ENCODE measurements around the gene TMEM95. TPM values are rescaled to one million over a fixed set of nuclear protein-coding genes. Genes with fewer than 3 reads are reported as not detected.

Gene TMEM95
- total and polyA plus RNA-seq, 4 donors, result not detected

- Histone ChIP-seq H3K36me3 (ENCODE audit: control insufficient read depth in 4 of 4, insufficient read depth in 3 of 4, low read depth in 1 of 4, low read length in 3 of 4) (peaks cover 6 to 57% (median 24%) of the 10 kb centered on the region in 4 donors), H3K9me3 (ENCODE audit: control insufficient read depth in 4 of 4, low read length in 3 of 4) (no peaks in the 10 kb centered on the region), H3K4me3 (ENCODE audit: low read depth in 1 of 3, low read length in 3 of 3) (no peak overlapping the region), H3K27me3 (ENCODE audit: control insufficient read depth in 4 of 4, insufficient read depth in 4 of 4, low read length in 3 of 4) (no peaks in the 10 kb centered on the region), H3K9ac (ENCODE audit: low read depth in 1 of 2, low read length in 2 of 2) (no peak overlapping the region), H3K4me1 (ENCODE audit: control insufficient read depth in 4 of 4, insufficient read depth in 4 of 4, low read length in 3 of 4) (peaks cover 7 to 19% (median 13%) of the 10 kb centered on the region in 4 donors), H3K27ac (ENCODE audit: low read depth in 1 of 2, low read length in 2 of 2) (no peak overlapping the region)
- TF ChIP-seq FOXA1 (IDR thresholded peaks at IDR 0.05) (no peak), YY1 (IDR thresholded peaks at IDR 0.05) (no peak), MAX (IDR thresholded peaks at IDR 0.05) (no peak), JUND (IDR thresholded peaks at IDR 0.05) (no peak), HNF4A (conservative IDR thresholded peaks at IDR 0.05) (no peak), HNF4G (IDR thresholded peaks at IDR 0.05) (no peak), TAF1 (conservative IDR thresholded peaks at IDR 0.05) (no peak), GABPA (IDR thresholded peaks at IDR 0.05 in 1 of 2, conservative IDR thresholded peaks at IDR 0.05 in 1 of 2) (no peak), NR2F2 (IDR thresholded peaks at IDR 0.05) (no peak), REST (IDR thresholded peaks at IDR 0.05) (no peak), EGR1 (IDR thresholded peaks at IDR 0.05; ENCODE audit: low read depth in 2 of 2) (no peak)
- TF ChIP-seq, protein P1, sequence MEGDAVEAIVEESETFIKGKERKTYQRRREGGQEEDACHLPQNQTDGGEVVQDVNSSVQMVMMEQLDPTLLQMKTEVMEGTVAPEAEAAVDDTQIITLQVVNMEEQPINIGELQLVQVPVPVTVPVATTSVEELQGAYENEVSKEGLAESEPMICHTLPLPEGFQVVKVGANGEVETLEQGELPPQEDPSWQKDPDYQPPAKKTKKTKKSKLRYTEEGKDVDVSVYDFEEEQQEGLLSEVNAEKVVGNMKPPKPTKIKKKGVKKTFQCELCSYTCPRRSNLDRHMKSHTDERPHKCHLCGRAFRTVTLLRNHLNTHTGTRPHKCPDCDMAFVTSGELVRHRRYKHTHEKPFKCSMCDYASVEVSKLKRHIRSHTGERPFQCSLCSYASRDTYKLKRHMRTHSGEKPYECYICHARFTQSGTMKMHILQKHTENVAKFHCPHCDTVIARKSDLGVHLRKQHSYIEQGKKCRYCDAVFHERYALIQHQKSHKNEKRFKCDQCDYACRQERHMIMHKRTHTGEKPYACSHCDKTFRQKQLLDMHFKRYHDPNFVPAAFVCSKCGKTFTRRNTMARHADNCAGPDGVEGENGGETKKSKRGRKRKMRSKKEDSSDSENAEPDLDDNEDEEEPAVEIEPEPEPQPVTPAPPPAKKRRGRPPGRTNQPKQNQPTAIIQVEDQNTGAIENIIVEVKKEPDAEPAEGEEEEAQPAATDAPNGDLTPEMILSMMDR (IDR thresholded peaks at IDR 0.05; ENCODE audit: low read depth, low read length, missing input control), result no peak
- 95% methylated on average over 19 of the region's 19 CpGs for WGBS
- DNase-seq (ENCODE audit: low spot score), result no peak
These were observed 29.9 kb upstream of the TMEM95 start for GRCh38 chr17:7325031-7325528.

- peaks cover 6 to 48% (median 19%) of the 10 kb centered on the region in 4 donors for H3K36me3 ChIP-seq (ENCODE audit: control insufficient read depth in 4 of 4, insufficient read depth in 3 of 4, low read depth in 1 of 4, low read length in 3 of 4)
- H3K4me3 ChIP-seq (ENCODE audit: low read depth in 1 of 3, low read length in 3 of 3), result no peak overlapping the region
- 95% methylated on average over 11 of the region's 11 CpGs for WGBS
- H3K4me1 ChIP-seq (ENCODE audit: control insufficient read depth in 4 of 4, insufficient read depth in 4 of 4, low read length in 3 of 4), result peaks cover 8 to 22% (median 15%) of the 10 kb centered on the region in 4 donors
- no peak overlapping the region for H3K27ac ChIP-seq (ENCODE audit: low read depth in 1 of 2, low read length in 2 of 2)
- no peak overlapping the region for H3K9ac ChIP-seq (ENCODE audit: low read depth in 1 of 2, low read length in 2 of 2)
- TF ChIP-seq FOXA1 (IDR thresholded peaks at IDR 0.05) (no peak), REST (IDR thresholded peaks at IDR 0.05) (no peak), YY1 (IDR thresholded peaks at IDR 0.05) (no peak), JUND (IDR thresholded peaks at IDR 0.05) (no peak), EGR1 (IDR thresholded peaks at IDR 0.05; ENCODE audit: low read depth in 2 of 2) (no peak)
- H3K9me3 ChIP-seq (ENCODE audit: control insufficient read depth in 4 of 4, low read length in 3 of 4), result no peaks in the 10 kb centered on the region
- H3K27me3 ChIP-seq (ENCODE audit: control insufficient read depth in 4 of 4, insufficient read depth in 4 of 4, low read length in 3 of 4), result no peaks in the 10 kb centered on the region
- DNase-seq (ENCODE audit: low spot score), result no peak
These were observed 28.8 kb upstream of the TMEM95 start for GRCh38 chr17:7326186-7326585.
